Lower leg skin (tissue), 3 donors: Measurements from ENCODE around the gene WNT9B.

Experiments used
- CTCF ChIP-seq, 3 donors: fragments of 450-650 bp; IDR thresholded peaks; one replicate each; pipeline ENCODE4 v1.5.1; 2016; ENCODE audit warnings: antibody characterized with exemption in 3 of 3, mild to moderate bottlenecking in 3 of 3, moderate library complexity in 2 of 3
- POLR2A ChIP-seq, 2 donors: fragments of 450-650 bp; IDR thresholded peaks; one replicate each; pipeline ENCODE4 v1.6.1; 2016 to 2017; ENCODE audit warnings: antibody characterized with exemption in 2 of 2, mild to moderate bottlenecking in 1 of 2, moderate library complexity in 1 of 2

DNA sequence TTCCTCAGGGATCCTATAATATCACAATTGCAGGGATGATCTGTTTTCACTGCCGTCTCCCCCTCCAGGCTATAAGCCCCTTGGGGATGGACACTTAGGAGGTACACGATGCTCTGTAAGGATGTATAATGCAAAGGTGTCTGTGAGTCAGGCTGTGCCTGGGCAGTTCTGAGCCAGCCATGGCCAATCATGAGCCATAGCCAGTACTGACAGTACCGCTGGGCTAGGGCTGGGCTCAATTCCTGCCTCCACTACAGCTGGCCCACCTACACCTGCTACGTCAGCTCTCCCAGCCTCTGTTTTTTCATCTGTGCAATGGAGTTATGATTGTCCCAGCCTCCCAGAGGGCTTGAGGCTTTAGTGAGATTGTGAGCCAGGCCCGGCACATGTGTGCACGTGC lies 2.8 kb upstream of the WNT9B start:
- TF ChIP-seq CTCF (IDR thresholded peaks at IDR 0.05) = no peak
- no peak for TF ChIP-seq POLR2A (IDR thresholded peaks at IDR 0.05)
